ENCODE results near the gene VILL.

DNA sequence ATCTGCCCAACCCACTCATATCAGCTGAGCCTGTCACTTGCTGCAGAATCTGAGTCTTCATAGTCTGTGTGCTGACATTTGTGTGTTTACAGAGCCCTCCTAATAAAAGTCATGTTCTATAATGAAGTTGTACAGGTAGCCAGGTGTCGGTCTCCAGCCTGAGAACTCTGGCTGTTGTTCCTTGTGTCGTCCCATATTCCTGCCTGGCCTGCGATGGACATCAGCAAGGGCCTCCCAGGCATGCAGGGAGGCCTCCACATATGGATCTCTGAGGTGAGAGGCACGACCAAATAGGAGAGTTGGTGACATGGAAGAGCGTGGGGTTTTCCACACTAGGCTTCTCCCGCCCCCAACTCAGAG is 2.9 kb downstream of the VILL start:
- TF ChIP-seq, protein P1, sequence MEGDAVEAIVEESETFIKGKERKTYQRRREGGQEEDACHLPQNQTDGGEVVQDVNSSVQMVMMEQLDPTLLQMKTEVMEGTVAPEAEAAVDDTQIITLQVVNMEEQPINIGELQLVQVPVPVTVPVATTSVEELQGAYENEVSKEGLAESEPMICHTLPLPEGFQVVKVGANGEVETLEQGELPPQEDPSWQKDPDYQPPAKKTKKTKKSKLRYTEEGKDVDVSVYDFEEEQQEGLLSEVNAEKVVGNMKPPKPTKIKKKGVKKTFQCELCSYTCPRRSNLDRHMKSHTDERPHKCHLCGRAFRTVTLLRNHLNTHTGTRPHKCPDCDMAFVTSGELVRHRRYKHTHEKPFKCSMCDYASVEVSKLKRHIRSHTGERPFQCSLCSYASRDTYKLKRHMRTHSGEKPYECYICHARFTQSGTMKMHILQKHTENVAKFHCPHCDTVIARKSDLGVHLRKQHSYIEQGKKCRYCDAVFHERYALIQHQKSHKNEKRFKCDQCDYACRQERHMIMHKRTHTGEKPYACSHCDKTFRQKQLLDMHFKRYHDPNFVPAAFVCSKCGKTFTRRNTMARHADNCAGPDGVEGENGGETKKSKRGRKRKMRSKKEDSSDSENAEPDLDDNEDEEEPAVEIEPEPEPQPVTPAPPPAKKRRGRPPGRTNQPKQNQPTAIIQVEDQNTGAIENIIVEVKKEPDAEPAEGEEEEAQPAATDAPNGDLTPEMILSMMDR (IDR thresholded peaks at IDR 0.05; ENCODE audit: poor library complexity, severe bottlenecking): no peak
- no peak for TF ChIP-seq EZH2 (IDR thresholded peaks at IDR 0.05; ENCODE audit: borderline replicate concordance, insufficient read depth, low read length, poor library complexity, severe bottlenecking)
- TF ChIP-seq, protein P2, sequence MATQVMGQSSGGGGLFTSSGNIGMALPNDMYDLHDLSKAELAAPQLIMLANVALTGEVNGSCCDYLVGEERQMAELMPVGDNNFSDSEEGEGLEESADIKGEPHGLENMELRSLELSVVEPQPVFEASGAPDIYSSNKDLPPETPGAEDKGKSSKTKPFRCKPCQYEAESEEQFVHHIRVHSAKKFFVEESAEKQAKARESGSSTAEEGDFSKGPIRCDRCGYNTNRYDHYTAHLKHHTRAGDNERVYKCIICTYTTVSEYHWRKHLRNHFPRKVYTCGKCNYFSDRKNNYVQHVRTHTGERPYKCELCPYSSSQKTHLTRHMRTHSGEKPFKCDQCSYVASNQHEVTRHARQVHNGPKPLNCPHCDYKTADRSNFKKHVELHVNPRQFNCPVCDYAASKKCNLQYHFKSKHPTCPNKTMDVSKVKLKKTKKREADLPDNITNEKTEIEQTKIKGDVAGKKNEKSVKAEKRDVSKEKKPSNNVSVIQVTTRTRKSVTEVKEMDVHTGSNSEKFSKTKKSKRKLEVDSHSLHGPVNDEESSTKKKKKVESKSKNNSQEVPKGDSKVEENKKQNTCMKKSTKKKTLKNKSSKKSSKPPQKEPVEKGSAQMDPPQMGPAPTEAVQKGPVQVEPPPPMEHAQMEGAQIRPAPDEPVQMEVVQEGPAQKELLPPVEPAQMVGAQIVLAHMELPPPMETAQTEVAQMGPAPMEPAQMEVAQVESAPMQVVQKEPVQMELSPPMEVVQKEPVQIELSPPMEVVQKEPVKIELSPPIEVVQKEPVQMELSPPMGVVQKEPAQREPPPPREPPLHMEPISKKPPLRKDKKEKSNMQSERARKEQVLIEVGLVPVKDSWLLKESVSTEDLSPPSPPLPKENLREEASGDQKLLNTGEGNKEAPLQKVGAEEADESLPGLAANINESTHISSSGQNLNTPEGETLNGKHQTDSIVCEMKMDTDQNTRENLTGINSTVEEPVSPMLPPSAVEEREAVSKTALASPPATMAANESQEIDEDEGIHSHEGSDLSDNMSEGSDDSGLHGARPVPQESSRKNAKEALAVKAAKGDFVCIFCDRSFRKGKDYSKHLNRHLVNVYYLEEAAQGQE (IDR thresholded peaks at IDR 0.05; ENCODE audit: borderline replicate concordance): no peak
